Thyroid gland (tissue), 4 donors: ENCODE data around the gene CSRNP3. TPM values are rescaled to one million over a fixed set of nuclear protein-coding genes. Genes with fewer than 3 reads are reported as not detected.

Source experiments
- DNase-seq, 2 donors: peaks; one replicate each; pipeline ENCODE4 v3.0.0-alpha.2; 2019
- H3K27ac ChIP-seq, 3 donors: fragments of 200-600 bp; sonication (generic); 1 replicate in 2 of 3; 2 replicates in 1 of 3; pipeline ENCODE4 v1.5.1; 2016 to 2019; ENCODE audit warnings: mild to moderate bottlenecking in 1 of 3, moderate library complexity in 1 of 3
- H3K27me3 ChIP-seq: fragments of 200-600 bp; sonication (generic); one replicate; pipeline ENCODE4 v1.5.1; 2019
- H3K36me3 ChIP-seq, 2 donors: fragments of 200-600 bp; sonication (generic); one replicate each; pipeline ENCODE4 v1.5.1; 2016 to 2019
- H3K4me1 ChIP-seq, 2 donors: fragments of 200-600 bp; sonication (generic); one replicate each; pipeline ENCODE4 v1.5.1; 2017 to 2019
- H3K4me3 ChIP-seq, 3 donors: fragments of 200-600 bp; sonication (generic); replicated peaks in 1 of 3; 1 replicate in 2 of 3; 2 replicates in 1 of 3; pipeline ENCODE4 v1.5.1; 2016; ENCODE audit warnings: mild to moderate bottlenecking in 1 of 3
- H3K9me3 ChIP-seq: fragments of 200-600 bp; sonication (generic); one replicate; pipeline ENCODE4 v1.5.1; 2017
- POLR2A ChIP-seq, 2 donors: fragments of 450-650 bp; IDR thresholded peaks; one replicate each; pipeline ENCODE4 v1.6.1; 2017; ENCODE audit warnings: antibody characterized with exemption in 2 of 2, mild to moderate bottlenecking in 2 of 2, moderate library complexity in 1 of 2
- WGBS, 2 donors: methylation state at CpG; one replicate each; pipeline ENCODE4 v1.1.5; 2017; 5-methylcytosine and 5-hydroxymethylcytosine counted together
- intact Hi-C: fragments of 100-400 bp; cut with DNase I; formaldehyde crosslinking; loops from one replicate; pipeline ENCODE4 v1.15.1; 2023
- total RNA-seq, 4 donors: library from RNA; depleted of rRNA; stranded (reverse); fragments of >200 nt; gene quantifications; one replicate each; pipeline ENCODE4 v1.2.3, GENCODE V29; 2016
- TF ChIP-seq, protein P1 (sequence below), 6 experiments: fragments of 200-600 bp in 3 of 6; fragments of 450-650 bp in 3 of 6; sonication (generic) in 3 of 6; IDR thresholded peaks; one replicate each; pipeline ENCODE4 v1.5.1; 2016 to 2019; ENCODE audit warnings: antibody characterized with exemption in 6 of 6, mild to moderate bottlenecking in 2 of 6, inconsistent platforms in 1 of 6, moderate library complexity in 1 of 6

CSRNP3 gene
- total RNA-seq, 4 donors from 2014 or later, result 6.0 to 16.5 (median 9.9) TPM

DNA sequence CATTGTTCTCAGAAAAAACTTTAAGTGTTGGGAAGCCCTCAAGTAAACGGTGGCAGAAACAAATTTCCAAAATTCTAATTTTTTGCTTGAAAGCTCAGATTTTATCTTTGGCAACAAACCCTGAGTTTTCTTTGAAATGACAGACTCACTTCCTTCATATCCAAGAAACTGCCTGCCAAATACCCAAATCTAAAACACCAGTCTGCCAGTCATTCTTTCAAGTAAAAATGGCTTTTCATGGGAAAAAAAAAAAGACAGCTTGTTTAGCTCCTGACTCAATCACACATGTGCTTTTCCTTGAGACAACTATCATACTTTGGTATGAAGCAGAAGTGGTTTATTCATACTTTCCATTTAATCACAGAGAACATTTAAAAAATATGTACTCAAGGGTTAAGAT lies 40.6 kb upstream of the CSRNP3 start:
- H3K4me1 ChIP-seq, result no peaks in the 10 kb centered on the region
- intact Hi-C loops, result no loop called here
- no peak for DNase-seq

DNA sequence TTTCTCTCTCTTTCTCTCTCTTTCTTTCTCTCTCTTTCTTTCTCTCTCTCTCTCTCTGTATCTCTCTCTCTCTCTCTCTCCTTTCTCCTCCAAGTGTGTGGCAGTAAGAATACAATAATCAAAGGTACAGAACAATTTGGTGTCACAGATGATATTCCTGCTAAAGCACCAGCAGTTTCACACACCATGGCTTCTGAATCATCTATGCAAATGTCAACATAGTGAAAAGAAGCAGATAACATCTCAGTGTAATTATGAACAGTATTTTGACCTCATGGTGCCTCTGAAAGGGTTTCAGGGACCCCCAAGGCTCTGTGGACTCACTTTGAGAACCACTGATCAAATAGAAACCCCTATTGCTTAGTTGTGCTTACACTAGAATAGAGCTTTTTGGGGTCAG lies 38.5 kb upstream of the CSRNP3 start:
- Histone ChIP-seq H3K27ac (no peak overlapping the region), H3K4me3 (no peak overlapping the region), H3K27me3 (no peaks in the 10 kb centered on the region), H3K9me3 (no peaks in the 10 kb centered on the region), H3K4me1 (no peaks in the 10 kb centered on the region), H3K36me3 (no peaks in the 10 kb centered on the region)
- intact Hi-C loops, result no loop called here
- TF ChIP-seq, protein P1, sequence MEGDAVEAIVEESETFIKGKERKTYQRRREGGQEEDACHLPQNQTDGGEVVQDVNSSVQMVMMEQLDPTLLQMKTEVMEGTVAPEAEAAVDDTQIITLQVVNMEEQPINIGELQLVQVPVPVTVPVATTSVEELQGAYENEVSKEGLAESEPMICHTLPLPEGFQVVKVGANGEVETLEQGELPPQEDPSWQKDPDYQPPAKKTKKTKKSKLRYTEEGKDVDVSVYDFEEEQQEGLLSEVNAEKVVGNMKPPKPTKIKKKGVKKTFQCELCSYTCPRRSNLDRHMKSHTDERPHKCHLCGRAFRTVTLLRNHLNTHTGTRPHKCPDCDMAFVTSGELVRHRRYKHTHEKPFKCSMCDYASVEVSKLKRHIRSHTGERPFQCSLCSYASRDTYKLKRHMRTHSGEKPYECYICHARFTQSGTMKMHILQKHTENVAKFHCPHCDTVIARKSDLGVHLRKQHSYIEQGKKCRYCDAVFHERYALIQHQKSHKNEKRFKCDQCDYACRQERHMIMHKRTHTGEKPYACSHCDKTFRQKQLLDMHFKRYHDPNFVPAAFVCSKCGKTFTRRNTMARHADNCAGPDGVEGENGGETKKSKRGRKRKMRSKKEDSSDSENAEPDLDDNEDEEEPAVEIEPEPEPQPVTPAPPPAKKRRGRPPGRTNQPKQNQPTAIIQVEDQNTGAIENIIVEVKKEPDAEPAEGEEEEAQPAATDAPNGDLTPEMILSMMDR (IDR thresholded peaks at IDR 0.05), result no peak
- DNase-seq, result no peak

More for the DNA sequence above, 40.6 kb upstream of the CSRNP3 start:
- Histone ChIP-seq H3K27me3 (no peaks in the 10 kb centered on the region), H3K36me3 (no peaks in the 10 kb centered on the region), H3K27ac (no peak overlapping the region), H3K4me3 (no peak overlapping the region), H3K9me3 (no peaks in the 10 kb centered on the region)
- WGBS, 2 donors, result 50 to 66% methylated on average over 1 of the region's 1 CpG
- no peak for TF ChIP-seq POLR2A (IDR thresholded peaks at IDR 0.05)
- TF ChIP-seq, protein P1 (IDR thresholded peaks at IDR 0.05), result no peak

DNA sequence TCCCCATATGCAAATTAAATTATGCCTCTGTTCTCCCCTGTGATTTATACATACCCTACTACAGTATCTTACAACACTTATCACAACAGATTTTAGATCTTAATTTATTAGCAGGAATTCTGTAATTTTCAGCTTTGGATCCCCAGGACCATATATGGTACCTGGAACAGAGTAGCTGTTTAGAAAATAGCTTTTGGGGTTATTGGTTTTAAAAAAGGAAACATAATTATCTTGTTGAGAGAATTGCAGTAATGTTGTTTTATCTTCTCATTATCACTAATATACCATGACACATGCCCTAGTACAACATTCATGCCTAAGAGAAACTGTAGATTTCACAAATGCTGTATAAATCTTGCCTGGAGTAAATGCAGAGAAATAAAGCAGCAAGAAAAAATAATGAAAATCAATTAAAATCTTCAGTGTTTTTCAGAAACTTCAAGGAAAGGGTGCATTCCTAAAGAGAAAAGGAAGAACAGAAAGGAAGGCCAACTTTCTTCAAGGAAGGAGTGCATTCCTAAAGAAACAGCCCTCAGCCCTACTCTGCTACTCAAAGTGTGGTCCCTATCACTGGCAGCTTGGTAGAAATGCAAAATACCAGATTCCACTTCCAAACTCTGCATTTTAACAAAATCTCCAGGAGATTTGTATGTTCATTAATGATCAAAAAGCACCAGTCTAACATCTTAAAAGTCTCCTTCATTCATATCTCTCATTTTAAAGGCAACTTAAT lies 37.1 kb upstream of the CSRNP3 start:
- no peak overlapping the region for H3K27ac ChIP-seq

DNA sequence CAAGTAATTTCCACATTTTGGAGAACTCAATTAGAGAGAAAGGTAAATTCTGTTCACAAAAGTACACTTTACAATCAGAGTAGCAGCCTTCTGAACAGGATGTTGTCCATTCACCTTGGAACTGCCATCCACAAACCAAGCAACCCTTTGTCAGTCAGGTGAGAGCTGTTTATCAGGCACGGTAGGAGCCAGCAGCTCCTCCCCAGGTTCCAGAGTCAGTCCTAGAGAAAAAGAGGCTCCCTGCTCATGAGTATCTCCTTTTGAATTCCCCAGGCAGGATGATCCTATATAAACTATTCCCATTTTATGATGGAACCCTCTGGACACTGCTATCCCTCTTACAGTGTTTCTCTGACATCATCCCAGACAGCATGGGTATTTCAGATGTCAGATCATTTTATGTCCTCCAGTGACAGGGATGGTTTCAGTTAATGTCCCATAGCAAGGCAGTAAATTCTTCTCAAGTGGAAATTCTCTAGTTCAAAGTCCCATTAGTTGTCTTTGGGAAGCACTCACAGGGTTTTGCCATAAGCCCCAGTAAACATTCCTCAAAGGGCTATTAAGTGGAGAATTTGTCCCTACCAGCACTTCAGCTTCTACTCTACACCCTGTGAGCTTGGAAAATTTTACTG lies 34.5 kb upstream of the CSRNP3 start:
- no peak overlapping the region for H3K4me3 ChIP-seq

More for the DNA sequence above, 37.1 kb upstream of the CSRNP3 start:
- H3K4me1 ChIP-seq, result no peaks in the 10 kb centered on the region
- H3K36me3 ChIP-seq, result no peaks in the 10 kb centered on the region
- intact Hi-C loops, result no loop called here
- no peak for DNase-seq
- TF ChIP-seq, protein P1 (IDR thresholded peaks at IDR 0.05), result no peak
- TF ChIP-seq POLR2A (IDR thresholded peaks at IDR 0.05), result no peak
- no peaks in the 10 kb centered on the region for H3K27me3 ChIP-seq
- no peak overlapping the region for H3K4me3 ChIP-seq
- H3K9me3 ChIP-seq, result no peaks in the 10 kb centered on the region

DNA sequence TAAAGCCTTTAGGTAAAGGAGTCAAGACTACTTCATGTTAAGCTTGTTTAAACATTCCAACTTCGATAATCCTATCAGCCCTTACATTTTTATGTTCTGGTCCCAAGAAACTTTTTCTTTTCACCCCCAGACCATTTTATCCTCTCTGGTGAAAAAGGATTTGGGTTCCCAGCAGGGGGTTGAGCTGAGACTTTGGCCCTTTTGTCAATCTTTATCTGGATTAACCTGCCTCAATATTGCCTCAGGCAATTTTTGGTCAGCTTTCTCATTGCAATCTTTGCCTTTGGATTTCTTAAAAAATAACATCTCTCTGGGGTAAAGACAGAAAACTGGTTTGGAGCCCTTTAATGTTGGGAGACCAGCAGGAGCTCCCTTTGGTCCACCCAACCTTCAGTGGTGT lies 33.9 kb upstream of the CSRNP3 start:
- intact Hi-C loops, result no loop called here
- Histone ChIP-seq H3K9me3 (no peaks in the 10 kb centered on the region), H3K36me3 (no peaks in the 10 kb centered on the region), H3K4me1 (no peaks in the 10 kb centered on the region), H3K27me3 (no peaks in the 10 kb centered on the region), H3K27ac (no peak overlapping the region), H3K4me3 (no peak overlapping the region)
- DNase-seq, result no peak
- TF ChIP-seq, protein P1 (IDR thresholded peaks at IDR 0.05), result no peak
- TF ChIP-seq POLR2A (IDR thresholded peaks at IDR 0.05), result no peak
- WGBS, 2 donors, result 42 to 56% methylated on average over 1 of the region's 1 CpG

More for the DNA sequence above, 34.5 kb upstream of the CSRNP3 start:
- no peak overlapping the region for H3K27ac ChIP-seq
- no peak for TF ChIP-seq POLR2A (IDR thresholded peaks at IDR 0.05)
- TF ChIP-seq, protein P1 (IDR thresholded peaks at IDR 0.05), result no peak
- no peaks in the 10 kb centered on the region for H3K27me3 ChIP-seq
- H3K4me1 ChIP-seq, result no peaks in the 10 kb centered on the region
- no peaks in the 10 kb centered on the region for H3K36me3 ChIP-seq
- WGBS, 2 donors, result 55 to 73% methylated on average over 1 of the region's 1 CpG
- H3K9me3 ChIP-seq, result no peaks in the 10 kb centered on the region
- DNase-seq, result no peak
- intact Hi-C loops, result no loop called here
